NCI-H1105 treated with DMSO at 0.1 percent for 48 hours (cell line): ENCODE measurements around the gene ENKD1.

Experiments used
- DNase-seq: peaks from one replicate; lab custom pipeline; 2025; lab: John Stamatoyannopoulos, UW

Gene ENKD1

GRCh38 chr16:67679935-67680897 is 13.7 kb upstream of the ENKD1 start:
- no peak for DNase-seq

GRCh38 chr16:67678354-67679023 is 11.9 kb upstream of the ENKD1 start:
- DNase-seq, result no peak

GRCh38 chr16:67677712-67678111 is 11.2 kb upstream of the ENKD1 start:
- no peak for DNase-seq

GRCh38 chr16:67676939-67677338 is 10.4 kb upstream of the ENKD1 start:
- no peak for DNase-seq

GRCh38 chr16:67676516-67676915 is 10.0 kb upstream of the ENKD1 start:
- no peak for DNase-seq

GRCh38 chr16:67675999-67676398 is 9.4 kb upstream of the ENKD1 start:
- no peak for DNase-seq

- no peak for DNase-seq
Observed at GRCh38 chr16:67675579-67675935, 9.0 kb upstream of the ENKD1 start.

GRCh38 chr16:67674851-67675578 is 8.5 kb upstream of the ENKD1 start:
- DNase-seq, result no peak

GRCh38 chr16:67673712-67674580 is 7.4 kb upstream of the ENKD1 start:
- peak; percentile 28 for DNase-seq

GRCh38 chr16:67672739-67673662 is 6.5 kb upstream of the ENKD1 start:
- no peak for DNase-seq

GRCh38 chr16:67672306-67672705 is 5.8 kb upstream of the ENKD1 start:
- DNase-seq, result no peak

- DNase-seq, result no peak
Observed at GRCh38 chr16:67669499-67670101, 3.0 kb upstream of the ENKD1 start.

GRCh38 chr16:67668495-67669157 is 2.1 kb upstream of the ENKD1 start:
- DNase-seq, result no peak

- DNase-seq, result peak; percentile 62
Observed at GRCh38 chr16:67667817-67668494, 1.4 kb upstream of the ENKD1 start.

- no peak for DNase-seq
Observed at GRCh38 chr16:67667453-67667816, 885 bp upstream of the ENKD1 start.

- DNase-seq, result no peak
Observed at GRCh38 chr16:67666032-67666551, 458 bp downstream of the ENKD1 start.

GRCh38 chr16:67665598-67665997 is 952 bp downstream of the ENKD1 start:
- DNase-seq, result no peak

- no peak for DNase-seq
Observed at GRCh38 chr16:67664871-67665270, 1.7 kb downstream of the ENKD1 start.

GRCh38 chr16:67664258-67664657 is 2.3 kb downstream of the ENKD1 start:
- DNase-seq, result no peak
